Mesenchymal stem cell (in vitro differentiated cells and primary cell): ENCODE data around the gene POLR1D.

Experiments used
- DNase-seq: peaks from one replicate; pipeline ENCODE4 v3.0.0-alpha.2; 2013
- H2AFZ ChIP-seq: one replicate; pipeline ENCODE4 v1.6.1; 2013; ENCODE audit warnings: low read depth, mild to moderate bottlenecking, control low read depth, inconsistent platforms, low read length, moderate library complexity
- H2AK5ac ChIP-seq: 2 replicates; pipeline ENCODE4 v1.6.1; 2013; ENCODE audit warnings: low read length, moderate library complexity, mild to moderate bottlenecking, inconsistent platforms; ENCODE audit not compliant: severe bottlenecking
- H2BK120ac ChIP-seq: one replicate; pipeline ENCODE4 v1.6.1; 2013; ENCODE audit warnings: low read depth, mild to moderate bottlenecking, inconsistent platforms, low read length, moderate library complexity
- H2BK12ac ChIP-seq, 2 experiments: one replicate each; pipeline ENCODE4 v1.6.1; 2013; ENCODE audit warnings: inconsistent platforms in 2 of 2, low read length in 2 of 2, mild to moderate bottlenecking in 2 of 2, moderate library complexity in 2 of 2, control low read depth in 1 of 2
- H2BK15ac ChIP-seq: one replicate; pipeline ENCODE4 v1.6.1; 2013; ENCODE audit warnings: mild to moderate bottlenecking, low read depth, inconsistent platforms; ENCODE audit not compliant: poor library complexity, severe bottlenecking
- H2BK5ac ChIP-seq: 2 replicates; pipeline ENCODE4 v1.6.1; 2013; ENCODE audit warnings: low read depth, mild to moderate bottlenecking, low read length, control low read depth, inconsistent platforms; ENCODE audit not compliant: poor library complexity, severe bottlenecking
- H3K14ac ChIP-seq, 2 experiments: one replicate each; pipeline ENCODE4 v1.6.1; 2013; ENCODE audit warnings: inconsistent platforms in 2 of 2, low read length in 2 of 2, control low read depth in 1 of 2, mild to moderate bottlenecking in 1 of 2, moderate library complexity in 1 of 2
- H3K18ac ChIP-seq, 2 experiments: one replicate each; pipeline ENCODE4 v1.6.1; 2013; ENCODE audit warnings: inconsistent platforms in 2 of 2, low read length in 2 of 2, control low read depth in 1 of 2, low read depth in 1 of 2, mild to moderate bottlenecking in 1 of 2
- H3K23ac ChIP-seq, 2 experiments: one replicate each; pipeline ENCODE4 v1.6.1; 2013; ENCODE audit warnings: inconsistent platforms in 2 of 2, low read length in 2 of 2, mild to moderate bottlenecking in 2 of 2, moderate library complexity in 2 of 2, control low read depth in 1 of 2
- H3K27ac ChIP-seq: 2 replicates; pipeline ENCODE4 v1.5.1; 2013; ENCODE audit warnings: mild to moderate bottlenecking, moderate library complexity, low read length, control low read depth, inconsistent platforms; ENCODE audit not compliant: poor library complexity, severe bottlenecking
- H3K27me3 ChIP-seq, 2 experiments: 2 replicates each; pipeline versions ENCODE4 v1.6.1 to v1.7.0; 2013; ENCODE audit warnings: low read length in 2 of 2, mild to moderate bottlenecking in 2 of 2, moderate library complexity in 2 of 2, control low read depth in 1 of 2, inconsistent platforms in 1 of 2; ENCODE audit not compliant: control insufficient read depth in 1 of 2, insufficient read depth in 1 of 2
- H3K36me3 ChIP-seq, 2 experiments: 2 replicates each; pipeline versions ENCODE4 v1.6.1 to v1.7.0; 2013; ENCODE audit warnings: low read length in 2 of 2, control low read depth in 1 of 2, inconsistent platforms in 1 of 2, low read depth in 1 of 2, mild to moderate bottlenecking in 1 of 2; ENCODE audit not compliant: insufficient read depth in 2 of 2, control insufficient read depth in 1 of 2
- H3K4ac ChIP-seq, 2 experiments: one replicate each; pipeline ENCODE4 v1.6.1; 2013; ENCODE audit warnings: inconsistent platforms in 2 of 2, low read length in 2 of 2, mild to moderate bottlenecking in 2 of 2, moderate library complexity in 2 of 2, control low read depth in 1 of 2, low read depth in 1 of 2
- H3K4me1 ChIP-seq: 2 replicates; pipeline ENCODE4 v1.6.1; 2013; ENCODE audit warnings: low read depth, low read length, control low read depth; ENCODE audit not compliant: control insufficient read depth, insufficient read depth
- H3K4me2 ChIP-seq: 2 replicates; pipeline ENCODE4 v1.6.1; 2013; ENCODE audit warnings: low read length, mild to moderate bottlenecking, inconsistent platforms; ENCODE audit not compliant: poor library complexity, severe bottlenecking
- H3K4me3 ChIP-seq, 2 experiments: 2 replicates each; pipeline versions ENCODE4 v1.5.1 to v1.7.0; 2013; ENCODE audit warnings: low read length in 2 of 2, mild to moderate bottlenecking in 2 of 2, control low read depth in 1 of 2, low read depth in 1 of 2; ENCODE audit not compliant: insufficient read depth in 1 of 2
- H3K79me1 ChIP-seq: replicated peaks from 2 replicates; pipeline ENCODE4 v1.6.1; 2013; ENCODE audit warnings: mild to moderate bottlenecking, control low read depth, low read length, inconsistent platforms; ENCODE audit not compliant: poor library complexity, severe bottlenecking
- H3K9ac ChIP-seq: 2 replicates; pipeline ENCODE4 v1.7.0; 2013; ENCODE audit warnings: mild to moderate bottlenecking, low read length, moderate library complexity
- H3K9me3 ChIP-seq: 2 replicates; pipeline ENCODE4 v1.7.0; 2013; ENCODE audit warnings: mild to moderate bottlenecking, low read length; ENCODE audit not compliant: control insufficient read depth
- H4K8ac ChIP-seq: one replicate; pipeline ENCODE4 v1.6.1; 2013; ENCODE audit warnings: inconsistent platforms, mild to moderate bottlenecking, low read length, moderate library complexity
- H4K91ac ChIP-seq: one replicate; pipeline ENCODE4 v1.6.1; 2013; ENCODE audit warnings: mild to moderate bottlenecking, low read length, inconsistent platforms
- WGBS: methylation state at CpG from one replicate; pipeline ENCODE4 v1.1.7; 2013; ENCODE audit warnings: mixed read lengths; 5-methylcytosine and 5-hydroxymethylcytosine counted together

The POLR1D gene

GRCh38 chr13:27631156-27631555 lies 9.5 kb downstream of the POLR1D start:
- Histone ChIP-seq H3K14ac (no peak overlapping the region), H2BK15ac (no peak overlapping the region), H3K4me1 (no peaks in the 10 kb centered on the region), H2BK120ac (no peak overlapping the region), H3K4me3 (no peak overlapping the region), H3K9ac (no peak overlapping the region), H3K18ac (no peak overlapping the region), H3K23ac (no peak overlapping the region), H4K91ac (no peak overlapping the region), H3K4me2 (no peak overlapping the region), H2AK5ac (no peak overlapping the region), H3K79me1 (peaks cover 26% of the 10 kb centered on the region), H3K4ac (no peak overlapping the region), H3K9me3 (no peaks in the 10 kb centered on the region), H3K27ac (no peak overlapping the region), H2BK12ac (no peak overlapping the region), H2BK5ac (no peak overlapping the region), H4K8ac (no peak overlapping the region), H3K36me3 (peaks cover 10 to 51% of the 10 kb centered on the region in 2 experiments), H3K27me3 (no peaks in the 10 kb centered on the region), H2AFZ (no peak overlapping the region)
- DNase-seq = no peak
- WGBS = 100% methylated on average over 3 of the region's 4 CpGs

- H3K4me1 ChIP-seq = no peaks in the 10 kb centered on the region
- no peak overlapping the region for H3K14ac ChIP-seq
- no peak overlapping the region for H3K23ac ChIP-seq
- no peak overlapping the region for H2BK5ac ChIP-seq
- H3K27ac ChIP-seq = no peak overlapping the region
- H3K4me3 ChIP-seq = no peak overlapping the region
- 89% methylated on average over 2 of the region's 2 CpGs for WGBS
- H3K9ac ChIP-seq = no peak overlapping the region
- H2AFZ ChIP-seq = no peak overlapping the region
- H3K4me2 ChIP-seq = no peak overlapping the region
- no peak overlapping the region for H2AK5ac ChIP-seq
- peaks cover 24% of the 10 kb centered on the region for H3K79me1 ChIP-seq
- no peak for DNase-seq
- peaks cover 10 to 46% of the 10 kb centered on the region in 2 experiments for H3K36me3 ChIP-seq
- no peak overlapping the region for H4K91ac ChIP-seq
- no peak overlapping the region for H2BK120ac ChIP-seq
- no peak overlapping the region for H3K4ac ChIP-seq
- no peak overlapping the region for H2BK12ac ChIP-seq
- no peak overlapping the region for H2BK15ac ChIP-seq
- no peaks in the 10 kb centered on the region for H3K27me3 ChIP-seq
- H4K8ac ChIP-seq = no peak overlapping the region
- H3K9me3 ChIP-seq = no peaks in the 10 kb centered on the region
- no peak overlapping the region for H3K18ac ChIP-seq
Observed at GRCh38 chr13:27631665-27632064, 10.0 kb downstream of the POLR1D start.

- Histone ChIP-seq H2BK5ac (no peak overlapping the region), H3K4me2 (no peak overlapping the region), H3K23ac (no peak overlapping the region), H2BK15ac (no peak overlapping the region), H4K91ac (no peak overlapping the region), H4K8ac (no peak overlapping the region), H3K4me3 (no peak overlapping the region), H2BK120ac (no peak overlapping the region), H2BK12ac (no peak overlapping the region), H3K14ac (no peak overlapping the region), H3K9me3 (no peaks in the 10 kb centered on the region), H3K9ac (no peak overlapping the region), H3K18ac (no peak overlapping the region), H3K27me3 (no peaks in the 10 kb centered on the region), H2AFZ (no peak overlapping the region), H3K4me1 (no peaks in the 10 kb centered on the region), H3K79me1 (peaks cover 24% of the 10 kb centered on the region), H3K4ac (no peak overlapping the region), H2AK5ac (no peak overlapping the region), H3K36me3 (peaks cover 10 to 41% of the 10 kb centered on the region in 2 experiments), H3K27ac (no peak overlapping the region)
- DNase-seq = no peak
- WGBS = 88% methylated on average over 2 of the region's 4 CpGs
Observed at GRCh38 chr13:27632214-27632613, 10.5 kb downstream of the POLR1D start.

- H2AK5ac ChIP-seq = no peak overlapping the region
- no peaks in the 10 kb centered on the region for H3K9me3 ChIP-seq
- H3K4me3 ChIP-seq = no peak overlapping the region
- no peak overlapping the region for H3K14ac ChIP-seq
- H2BK12ac ChIP-seq = no peak overlapping the region
- no peak overlapping the region for H3K9ac ChIP-seq
- peaks cover 22% of the 10 kb centered on the region for H3K79me1 ChIP-seq
- H2BK5ac ChIP-seq = no peak overlapping the region
- no peak overlapping the region for H3K27ac ChIP-seq
- no peak overlapping the region for H3K4me2 ChIP-seq
- no peak overlapping the region for H4K91ac ChIP-seq
- H3K23ac ChIP-seq = no peak overlapping the region
- H2AFZ ChIP-seq = no peak overlapping the region
- H3K36me3 ChIP-seq = peaks cover 10 to 40% of the 10 kb centered on the region in 2 experiments
- DNase-seq = no peak
- H3K4me1 ChIP-seq = no peaks in the 10 kb centered on the region
- H3K18ac ChIP-seq = no peak overlapping the region
- WGBS = 98% methylated on average over 1 of the region's 1 CpG
- no peak overlapping the region for H2BK15ac ChIP-seq
- H3K4ac ChIP-seq = no peak overlapping the region
- H4K8ac ChIP-seq = no peak overlapping the region
- H2BK120ac ChIP-seq = no peak overlapping the region
- H3K27me3 ChIP-seq = no peaks in the 10 kb centered on the region
Observed at GRCh38 chr13:27632648-27633047, 11.0 kb downstream of the POLR1D start.
